K562 (cell line): ENCODE measurements around the gene PIK3AP1. TPM values are rescaled to one million over a fixed set of nuclear protein-coding genes. Genes with fewer than 3 reads are reported as not detected.
A peak's percentile ranks its signal among the peaks of the same experiment; 100 is the strongest.

ENCODE experiments used
- CREB3 ChIP-seq: fragments of 450-650 bp; conservative IDR thresholded peaks from 2 replicates; pipeline ENCODE4 v1.6.1; 2016; ENCODE audit warnings: missing genetic modification characterization, low read depth, mild to moderate bottlenecking, missing compliant biosample characterization, moderate library complexity
- ID3 ChIP-seq, 2 experiments: fragments of 250-450 bp in 1 of 2; fragments of 450-650 bp in 1 of 2; sonication (Bioruptor Pico) in 1 of 2; IDR thresholded peaks; 2 replicates each; pipeline versions ENCODE4 v1.6.1 to v1.8.0; 2016 to 2021; ENCODE audit warnings: mild to moderate bottlenecking in 2 of 2, moderate library complexity in 2 of 2, missing compliant biosample characterization in 1 of 2, missing genetic modification characterization in 1 of 2
- NR0B1 ChIP-seq: fragments of 450-650 bp; IDR thresholded peaks from one replicate; pipeline ENCODE4 v1.6.1; 2018; ENCODE audit warnings: mild to moderate bottlenecking, moderate library complexity; ENCODE audit not compliant: partially characterized antibody
- PPARD ChIP-seq: fragments of 250-450 bp; sonication (Bioruptor Pico); IDR thresholded peaks from 2 replicates; pipeline ENCODE4 v1.8.0; 2022; ENCODE audit warnings: inconsistent platforms, mild to moderate bottlenecking, moderate library complexity
- PTRF ChIP-seq: fragments of 450-650 bp; IDR thresholded peaks from 2 replicates; pipeline ENCODE4 v1.6.1; 2016; ENCODE audit warnings: mild to moderate bottlenecking, missing genetic modification characterization, missing compliant biosample characterization
- SPI1 ChIP-seq: IDR thresholded peaks from 2 replicates; pipeline ENCODE4 v1.6.1; 2011; ENCODE audit warnings: low read depth, low read length, control low read depth, borderline replicate concordance
- ZBTB11 ChIP-seq, 3 experiments: fragments of 200-800 bp in 1 of 3; fragments of 250-450 bp in 1 of 3; fragments of 450-650 bp in 1 of 3; sonication (Bioruptor Pico) in 1 of 3; sonication (Bioruptor generic) in 1 of 3; formaldehyde crosslinking in 1 of 3; IDR thresholded peaks; 2 replicates each; pipeline versions ENCODE4 v1.6.1 to v1.8.0; 2016 to 2022; ENCODE audit warnings: mild to moderate bottlenecking in 2 of 3, missing genetic modification characterization in 2 of 3, missing compliant biosample characterization in 1 of 3, moderate library complexity in 1 of 3
- ZBTB40 ChIP-seq, 2 experiments: fragments of 450-650 bp in 1 of 2; sonication (generic) in 1 of 2; formaldehyde crosslinking in 1 of 2; IDR thresholded peaks; 2 replicates each; pipeline versions ENCODE4 v1.7.1 to v1.9.0; 2016 to 2022; ENCODE audit warnings: inconsistent platforms in 1 of 2, mild to moderate bottlenecking in 1 of 2, missing genetic modification reagents in 1 of 2
- ZNF354B ChIP-seq: fragments of 250-450 bp; sonication (Bioruptor Pico); IDR thresholded peaks from 2 replicates; pipeline ENCODE4 v1.4.0; 2020
- polyA plus RNA-seq, 8 experiments: library from polyadenylated mRNA; depleted of rRNA in 4 of 8; stranded (reverse) in 5 of 8; unstranded in 3 of 8; fragments of >200 nt; fragmentation: Nextera tagmentation in 2 of 8; fragmentation: Illumina TruSeq in 1 of 8; extraction: Ambion mirVana in 2 of 8; extraction: Trizol in 1 of 8; gene quantifications; 2 replicates each; pipeline versions ENCODE4 v1.2.1 to v1.2.3, GENCODE V29; 2011 to 2014; ENCODE audit warnings: inconsistent platforms in 1 of 8, missing spikeins in 1 of 8
- total RNA-seq, 7 experiments: library from RNA; depleted of rRNA in 6 of 7; stranded (reverse); fragments of >200 nt in 6 of 7; fragmentation: Illumina TruSeq in 2 of 7; extraction: Trizol in 2 of 7; gene quantifications; 2 replicates each; pipeline versions ENCODE4 v1.2.1 to v1.2.3, GENCODE V29; 2011 to 2021; ENCODE audit warnings: low replicate concordance in 1 of 7

PIK3AP1 gene
- total and polyA plus RNA-seq, 9 of the 15 experiments (the other 6 are each of a cell fraction or from before 2014, with no cell fraction given) = 0.20 to 2.4 (median 1.4) TPM

DNA sequence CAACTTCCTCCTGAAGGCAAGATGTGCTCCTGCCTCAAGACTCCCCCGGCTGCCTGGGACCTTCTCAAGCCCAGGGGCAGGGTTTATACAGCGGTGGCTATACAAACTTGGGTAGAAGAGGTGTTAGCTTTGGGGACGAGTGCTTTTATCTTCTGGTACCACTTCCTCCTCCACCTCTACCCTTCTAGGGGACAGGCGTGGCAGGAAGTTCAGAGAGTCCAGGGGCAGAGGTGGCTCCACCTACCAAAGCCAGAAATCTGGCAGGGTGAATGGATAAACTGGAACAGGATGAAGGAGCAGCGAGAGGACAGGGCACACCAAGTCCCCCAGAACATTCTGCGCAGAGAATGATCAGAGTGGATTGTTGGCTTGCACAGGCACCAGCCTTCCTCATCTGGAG, 109.5 kb downstream of the PIK3AP1 start (continued):
- no peak for TF ChIP-seq ID3 (CRISPR knock-in tag; IDR thresholded peaks at IDR 0.05)
- no peak for TF ChIP-seq ID3 (tag; IDR thresholded peaks at IDR 0.05)
- TF ChIP-seq PTRF = no peak
- no peak for TF ChIP-seq NR0B1
- no peak for TF ChIP-seq ZNF354B (CRISPR knock-in tag)
- TF ChIP-seq PPARD (CRISPR knock-in tag) = no peak
- no peak for TF ChIP-seq CREB3
- TF ChIP-seq ZBTB40 (IDR thresholded peaks at IDR 0.05) = 0 out of 2 replicates have a peak, but pooled peaks have one; percentile 24
- no peak for TF ChIP-seq ZBTB40 (CRISPR knock-in tag; IDR thresholded peaks at IDR 0.05)
- peak; percentile 26; the same call in 1 of the 2 replicates for TF ChIP-seq SPI1
- TF ChIP-seq ZBTB11 (CRISPR knock-in tag; IDR thresholded peaks at IDR 0.05) = peak in 1 of 3 experiments; percentile 70; a peak in 2 of 6 replicates
